ENCODE data around the gene CCDC201.

The CCDC201 gene

GRCh38 chr7:45873035-45873354 lies at the start of gene CCDC201:
CCDC201 (minus strand) TSS chr7:45873082; CDS start chr7:45873007, 75 bp downstream.
- DNase-seq, result no peak

GRCh38 chr7:45921699-45922519 lies 49.0 kb upstream of the CCDC201 start:
- DNase-seq, result no peak

GRCh38 chr7:45921381-45921698 lies 48.5 kb upstream of the CCDC201 start:
- DNase-seq, result no peak

- no peak for DNase-seq
These were observed 47.9 kb upstream of the CCDC201 start, which contains the start of gene IGFBP3 for GRCh38 chr7:45920502-45921380. IGFBP3 (minus strand) TSS chr7:45921272; CDS start chr7:45921140, 132 bp downstream.

GRCh38 chr7:45919993-45920459 lies 47.1 kb upstream of the CCDC201 start:
- no peak for DNase-seq

- no peak for DNase-seq
These were observed 46.4 kb upstream of the CCDC201 start for GRCh38 chr7:45919231-45919784.

- no peak for DNase-seq
These were observed 45.7 kb upstream of the CCDC201 start for GRCh38 chr7:45918556-45918955.

GRCh38 chr7:45917658-45918057 lies 44.8 kb upstream of the CCDC201 start:
- DNase-seq, result peak; percentile 44 to 74

- DNase-seq, result no peak
These were observed 44.2 kb upstream of the CCDC201 start for GRCh38 chr7:45917064-45917463.

- DNase-seq, result no peak
These were observed 42.7 kb upstream of the CCDC201 start for GRCh38 chr7:45915606-45916005.

- DNase-seq, result no peak
These were observed 42.0 kb upstream of the CCDC201 start for GRCh38 chr7:45914911-45915310.

- no peak for DNase-seq
These were observed 40.1 kb upstream of the CCDC201 start for GRCh38 chr7:45912972-45913371.

GRCh38 chr7:45911311-45911710 lies 38.4 kb upstream of the CCDC201 start:
- no peak for DNase-seq

- DNase-seq, result no peak
These were observed 38.0 kb upstream of the CCDC201 start for GRCh38 chr7:45910855-45911254.

- DNase-seq, result no peak
These were observed 36.7 kb upstream of the CCDC201 start for GRCh38 chr7:45909561-45909960.

- DNase-seq, result no peak
These were observed 29.9 kb upstream of the CCDC201 start for GRCh38 chr7:45902820-45903219.

- DNase-seq, result no peak
These were observed 28.7 kb upstream of the CCDC201 start for GRCh38 chr7:45901566-45901965.

GRCh38 chr7:45898222-45898621 lies 25.3 kb upstream of the CCDC201 start:
- DNase-seq, result no peak

- DNase-seq, result no peak
These were observed 24.3 kb upstream of the CCDC201 start for GRCh38 chr7:45897042-45897690.

GRCh38 chr7:45894665-45895062 lies 21.8 kb upstream of the CCDC201 start:
- no peak for DNase-seq

GRCh38 chr7:45893996-45894664 lies 21.2 kb upstream of the CCDC201 start:
- DNase-seq, result no peak

- DNase-seq, result no peak
These were observed 20.6 kb upstream of the CCDC201 start for GRCh38 chr7:45893374-45893995.

All from stimulated activated CD4-positive, alpha-beta T cell treated with anti-CD3 and anti-CD28 coated beads, Interleukin-4, amount 100 ng/mL, for 4 hours (primary cell).